ENCODE data around the gene HES4. TPM values are rescaled to one million over a fixed set of nuclear protein-coding genes. Genes with fewer than 3 reads are reported as not detected.

The HES4 gene
- 18.5 and 20.8 TPM in 2 replicates for total RNA-seq (2021)
- Bru-seq, nascent RNA = percentile 44 among the genes with signal in this experiment
- BruChase-seq, experiment 1, labeled RNA remaining after a 2-hour chase = percentile 57 among the genes with signal in this experiment
- BruChase-seq, experiment 2, labeled RNA remaining after a 6-hour chase = percentile 68 among the genes with signal in this experiment
- long read RNA-seq, transcript HES4-203 (2 exons, 1,038 nt) = minor isoform, 8 of 34 reads
- long read RNA-seq, transcript HES4-201 (4 exons, 899 nt) = major isoform, 10 of 34 reads
- long read RNA-seq, transcript HES4-202 (3 exons, 1,040 nt) = minor isoform, 8 of 34 reads
- long read RNA-seq, partial matches to known transcripts = 2 of 34 reads
- long read RNA-seq, other reads (novel, unspliced or antisense) = 5 of 34 reads

GRCh38 chr1:999725-1000356, at the start of gene HES4:
Gene HES4 (minus strand): TSS chr1:1000097. CDS start chr1:999973, 124 bp downstream.
- intact Hi-C loops (cut with micrococcal nuclease; ENCODE audit: unreplicated experiment) = loop anchor here (5.0 kb wide), 1 partner anchor 62 kb away; no protein-coding TSS in a partner anchor
- TF ChIP-seq CTCF (conservative IDR thresholded peaks at IDR 0.05; ENCODE audit: low read depth, low read length) (no peak), EZH2 (IDR thresholded peaks at IDR 0.05; ENCODE audit: borderline replicate concordance, low read depth, low read length, poor library complexity, severe bottlenecking) (no peak)

GRCh38 chr1:1048765-1049164, 48.9 kb upstream of the HES4 start:
- peaks cover 25% of the 10 kb centered on the region for H3K36me3 ChIP-seq (ENCODE audit: insufficient read depth, low read length, poor library complexity, severe bottlenecking)
- intact Hi-C loops (cut with micrococcal nuclease; ENCODE audit: unreplicated experiment) = no loop called here
- no peaks in the 10 kb centered on the region for H3K9me3 ChIP-seq (ENCODE audit: low read depth, low read length, poor library complexity, severe bottlenecking)
- DNase-seq (ENCODE audit: low spot score) = no peak
- no peak overlapping the region for H3K27ac ChIP-seq (ENCODE audit: low read depth, low read length, poor library complexity, severe bottlenecking)
- ChIA-PET POLR2A (ENCODE audit: low non-redundant PET) (no interaction called here), CTCF (no interaction called here)
- no peaks in the 10 kb centered on the region for H3K27me3 ChIP-seq (replicated peaks; ENCODE audit: insufficient read depth, low read depth, low read length, poor library complexity)
- no peaks in the 10 kb centered on the region for H3K4me1 ChIP-seq (ENCODE audit: insufficient read depth, low read length, poor library complexity, severe bottlenecking)
- TF ChIP-seq CTCF (conservative IDR thresholded peaks at IDR 0.05; ENCODE audit: low read depth, low read length) (no peak), EZH2 (IDR thresholded peaks at IDR 0.05; ENCODE audit: borderline replicate concordance, low read depth, low read length, poor library complexity, severe bottlenecking) (no peak)
- BruUV-seq (replicated peaks) = no TSS peak
- H3K4me3 ChIP-seq (ENCODE audit: low read depth, low read length, poor library complexity, severe bottlenecking) = no peak overlapping the region

More at GRCh38 chr1:999725-1000356, at the start of gene HES4:
- peak; percentile 95 for DNase-seq (ENCODE audit: low spot score)
- no peaks in the 10 kb centered on the region for H3K9me3 ChIP-seq (ENCODE audit: low read depth, low read length, poor library complexity, severe bottlenecking)
- no TSS peak for BruUV-seq (replicated peaks)
- peak within 1 kb of the TSS; percentile 98 for H3K27ac ChIP-seq (ENCODE audit: low read depth, low read length, poor library complexity, severe bottlenecking)
- H3K4me1 ChIP-seq (ENCODE audit: insufficient read depth, low read length, poor library complexity, severe bottlenecking) = peaks cover 16% of the 10 kb centered on the region
- POLR2A ChIA-PET (ENCODE audit: low non-redundant PET) = interaction anchor here (0.6 kb wide), 1 partner anchor 57 kb away, joined by 6 read pairs; no protein-coding TSS in a partner anchor
- H3K36me3 ChIP-seq (ENCODE audit: insufficient read depth, low read length, poor library complexity, severe bottlenecking) = no peaks in the 10 kb centered on the region
- peak within 1 kb of the TSS; percentile 70 for H3K4me3 ChIP-seq (ENCODE audit: low read depth, low read length, poor library complexity, severe bottlenecking)
- no peaks in the 10 kb centered on the region for H3K27me3 ChIP-seq (replicated peaks; ENCODE audit: insufficient read depth, low read depth, low read length, poor library complexity)
- CTCF ChIA-PET = interaction anchor here (0.8 kb wide), 1 partner anchor 58 kb away, joined by 5 read pairs; no protein-coding TSS in a partner anchor

GRCh38 chr1:1047963-1048362, 48.1 kb upstream of the HES4 start:
- no peaks in the 10 kb centered on the region for H3K4me1 ChIP-seq (ENCODE audit: insufficient read depth, low read length, poor library complexity, severe bottlenecking)
- TF ChIP-seq CTCF (conservative IDR thresholded peaks at IDR 0.05; ENCODE audit: low read depth, low read length) = no peak
- TF ChIP-seq EZH2 (IDR thresholded peaks at IDR 0.05; ENCODE audit: borderline replicate concordance, low read depth, low read length, poor library complexity, severe bottlenecking) = no peak
- CTCF ChIA-PET = no interaction called here
- no peak overlapping the region for H3K27ac ChIP-seq (ENCODE audit: low read depth, low read length, poor library complexity, severe bottlenecking)
- H3K27me3 ChIP-seq (replicated peaks; ENCODE audit: insufficient read depth, low read depth, low read length, poor library complexity) = no peaks in the 10 kb centered on the region
- no peak overlapping the region for H3K4me3 ChIP-seq (ENCODE audit: low read depth, low read length, poor library complexity, severe bottlenecking)
- H3K9me3 ChIP-seq (ENCODE audit: low read depth, low read length, poor library complexity, severe bottlenecking) = no peaks in the 10 kb centered on the region
- peaks cover 27% of the 10 kb centered on the region for H3K36me3 ChIP-seq (ENCODE audit: insufficient read depth, low read length, poor library complexity, severe bottlenecking)
- POLR2A ChIA-PET (ENCODE audit: low non-redundant PET) = no interaction called here
- intact Hi-C loops (cut with micrococcal nuclease; ENCODE audit: unreplicated experiment) = no loop called here
- no peak for DNase-seq (ENCODE audit: low spot score)
- no TSS peak for BruUV-seq (replicated peaks)

Data from A673 (cell line).